Ovary (tissue), 3 donors: ENCODE measurements around the gene ZNF837.

ENCODE experiments used
- EP300 ChIP-seq: sonication (generic); formaldehyde crosslinking; IDR thresholded peaks from one replicate; pipeline ENCODE4 v1.6.1; 2017; ENCODE audit warnings: antibody characterized with exemption
- POLR2A ChIP-seq: fragments of 450-650 bp; IDR thresholded peaks from one replicate; pipeline ENCODE4 v1.6.1; 2017; ENCODE audit warnings: antibody characterized with exemption, mild to moderate bottlenecking, moderate library complexity
- TF ChIP-seq, protein P1 (sequence below), 3 donors: fragments of 450-650 bp in 2 of 3; fragments of 200-600 bp in 1 of 3; IDR thresholded peaks; one replicate each; pipeline versions ENCODE4 v1.5.1 to v1.8.0; 2016 to 2022; ENCODE audit warnings: antibody characterized with exemption in 3 of 3, mild to moderate bottlenecking in 1 of 3
- donor health status: DM: no; HTN: no; CAD: no.

- TF ChIP-seq, protein P1, sequence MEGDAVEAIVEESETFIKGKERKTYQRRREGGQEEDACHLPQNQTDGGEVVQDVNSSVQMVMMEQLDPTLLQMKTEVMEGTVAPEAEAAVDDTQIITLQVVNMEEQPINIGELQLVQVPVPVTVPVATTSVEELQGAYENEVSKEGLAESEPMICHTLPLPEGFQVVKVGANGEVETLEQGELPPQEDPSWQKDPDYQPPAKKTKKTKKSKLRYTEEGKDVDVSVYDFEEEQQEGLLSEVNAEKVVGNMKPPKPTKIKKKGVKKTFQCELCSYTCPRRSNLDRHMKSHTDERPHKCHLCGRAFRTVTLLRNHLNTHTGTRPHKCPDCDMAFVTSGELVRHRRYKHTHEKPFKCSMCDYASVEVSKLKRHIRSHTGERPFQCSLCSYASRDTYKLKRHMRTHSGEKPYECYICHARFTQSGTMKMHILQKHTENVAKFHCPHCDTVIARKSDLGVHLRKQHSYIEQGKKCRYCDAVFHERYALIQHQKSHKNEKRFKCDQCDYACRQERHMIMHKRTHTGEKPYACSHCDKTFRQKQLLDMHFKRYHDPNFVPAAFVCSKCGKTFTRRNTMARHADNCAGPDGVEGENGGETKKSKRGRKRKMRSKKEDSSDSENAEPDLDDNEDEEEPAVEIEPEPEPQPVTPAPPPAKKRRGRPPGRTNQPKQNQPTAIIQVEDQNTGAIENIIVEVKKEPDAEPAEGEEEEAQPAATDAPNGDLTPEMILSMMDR (IDR thresholded peaks at IDR 0.05): no peak
- TF ChIP-seq EP300 (no peak), POLR2A (no peak)
These were observed 1.6 kb downstream of the ZNF837 start for GRCh38 chr19:58379246-58379645.
